Activated CD4-positive, alpha-beta memory T cell treated with anti-CD3 and anti-CD28 coated beads for 36 hours (primary cell): Measurements from ENCODE around the gene WNK2. TPM values are rescaled to one million over a fixed set of nuclear protein-coding genes. Genes with fewer than 3 reads are reported as not detected.

Source experiments
- CTCF ChIA-PET: fragments of 350-600 bp; sonication (Branson Sonifier 250); formaldehyde crosslinking; loops from one replicate; lab custom pipeline; 2021; ENCODE audit warnings: antibody characterized with exemption, inconsistent platforms; lab: Charles Lee
- POLR2A ChIA-PET: fragments of 350-600 bp; sonication (Branson Sonifier 250); formaldehyde crosslinking; loops from one replicate; lab custom pipeline; 2021; ENCODE audit warnings: antibody characterized with exemption; lab: Charles Lee
- DNase-seq: peaks from one replicate; pipeline ENCODE4 v3.0.0-alpha.2; 2020
- H3K27ac Mint-ChIP-seq: one replicate; pipeline ENCODE4 v1.8.0; 2021; ENCODE audit warnings: mixed read lengths
- H3K27me3 Mint-ChIP-seq: one replicate; pipeline ENCODE4 v1.8.0; 2021; ENCODE audit warnings: mixed read lengths
- H3K36me3 Mint-ChIP-seq: one replicate; pipeline ENCODE4 v1.8.0; 2021; ENCODE audit warnings: mixed read lengths
- H3K4me1 Mint-ChIP-seq: one replicate; pipeline ENCODE4 v1.8.0; 2021; ENCODE audit warnings: low read depth, mixed read lengths
- H3K4me3 Mint-ChIP-seq: one replicate; pipeline ENCODE4 v1.8.0; 2021; ENCODE audit warnings: mild to moderate bottlenecking, mixed read lengths
- H3K9me3 Mint-ChIP-seq: one replicate; pipeline ENCODE4 v1.8.0; 2021; ENCODE audit warnings: mixed read lengths
- intact Hi-C: fragments of 100-400 bp; cut with micrococcal nuclease; formaldehyde crosslinking; loops from one replicate; pipeline ENCODE4 v1.15.1; 2023
- total RNA-seq, 2 experiments: library from RNA; stranded (reverse); gene quantifications; one replicate each; pipeline ENCODE4 v1.2.3, GENCODE V29; 2021

The WNK2 gene
- total RNA-seq, 2 experiments from 2014 or later, result 1.2 to 1.6 TPM

DNA sequence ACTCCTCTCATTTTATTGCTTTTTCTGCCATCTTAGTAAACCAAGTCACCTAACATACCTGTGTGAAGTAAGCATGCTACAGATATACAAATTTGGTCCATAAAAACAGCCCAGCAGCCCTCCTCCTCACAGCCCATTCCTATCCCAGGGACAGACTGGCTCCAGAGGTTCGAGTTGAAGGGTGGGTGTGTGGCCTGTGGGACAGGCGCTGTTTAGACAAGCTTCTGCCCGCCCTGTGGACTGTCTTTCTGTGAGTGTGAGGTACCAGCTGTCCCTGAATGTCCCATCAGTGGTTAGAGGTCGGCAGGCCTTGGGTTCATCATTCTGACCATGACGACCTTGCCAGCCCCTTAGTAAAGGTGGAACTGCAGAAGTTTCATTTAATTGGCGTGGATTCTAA, 82.0 kb downstream of the WNK2 start:
- ChIA-PET POLR2A (no interaction called here), CTCF (no interaction called here)
- intact Hi-C loops, result no loop called here
- H3K4me1 Mint-ChIP-seq, result peaks cover 12% of the 10 kb centered on the region
- H3K36me3 Mint-ChIP-seq, result no peaks in the 10 kb centered on the region
- H3K9me3 Mint-ChIP-seq, result no peaks in the 10 kb centered on the region
- H3K4me3 Mint-ChIP-seq, result no peak overlapping the region
- no peaks in the 10 kb centered on the region for H3K27me3 Mint-ChIP-seq
- DNase-seq, result no peak
- no peak overlapping the region for H3K27ac Mint-ChIP-seq

DNA sequence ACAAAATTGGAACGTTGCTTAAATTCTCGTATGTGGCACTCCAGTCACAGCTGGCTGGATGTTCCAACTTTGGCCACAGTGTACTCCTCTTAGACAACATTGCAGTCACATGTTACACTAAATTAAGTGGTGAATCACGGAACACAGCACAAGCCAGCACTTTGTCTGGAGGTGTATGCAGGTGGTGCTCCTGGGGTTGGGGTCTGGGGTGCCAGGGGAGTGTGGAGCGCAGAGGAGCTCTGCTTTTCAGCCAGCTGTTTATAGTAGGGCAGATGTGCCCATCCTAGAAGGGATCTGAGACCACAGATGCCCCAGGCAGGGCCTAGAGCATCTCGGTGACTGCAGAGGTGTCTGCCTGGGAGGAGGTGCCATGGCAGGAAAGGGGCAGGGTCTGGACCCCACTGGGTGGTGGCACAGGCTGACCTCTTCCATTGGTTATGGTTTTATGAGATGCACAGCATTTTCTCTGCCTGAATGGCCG, 82.6 kb downstream of the WNK2 start:
- Mint-ChIP-seq H3K27ac (no peak overlapping the region), H3K36me3 (no peaks in the 10 kb centered on the region), H3K4me1 (peaks cover 12% of the 10 kb centered on the region), H3K9me3 (peaks cover 3% of the 10 kb centered on the region), H3K27me3 (no peaks in the 10 kb centered on the region), H3K4me3 (no peak overlapping the region)
- intact Hi-C loops, result no loop called here
- peak; percentile 6 for DNase-seq
- ChIA-PET POLR2A (no interaction called here), CTCF (no interaction called here)

GRCh38 chr9:93267091-93267541, 83.2 kb downstream of the WNK2 start:
- DNase-seq, result peak; percentile 5
- intact Hi-C loops, result no loop called here
- no peaks in the 10 kb centered on the region for H3K36me3 Mint-ChIP-seq

GRCh38 chr9:93267681-93268505, 84.0 kb downstream of the WNK2 start:
- peak; percentile 7 for DNase-seq
- intact Hi-C loops, result no loop called here
- H3K4me1 Mint-ChIP-seq, result peaks cover 12% of the 10 kb centered on the region
- ChIA-PET CTCF (no interaction called here), POLR2A (no interaction called here)
- H3K36me3 Mint-ChIP-seq, result no peaks in the 10 kb centered on the region
- peaks cover 3% of the 10 kb centered on the region for H3K9me3 Mint-ChIP-seq
- H3K27me3 Mint-ChIP-seq, result no peaks in the 10 kb centered on the region
- H3K4me3 Mint-ChIP-seq, result no peak overlapping the region
- H3K27ac Mint-ChIP-seq, result no peak overlapping the region

More at GRCh38 chr9:93267091-93267541, 83.2 kb downstream of the WNK2 start:
- ChIA-PET POLR2A (no interaction called here), CTCF (no interaction called here)
- Mint-ChIP-seq H3K4me3 (no peak overlapping the region), H3K4me1 (peaks cover 12% of the 10 kb centered on the region), H3K9me3 (peaks cover 3% of the 10 kb centered on the region), H3K27me3 (no peaks in the 10 kb centered on the region), H3K27ac (no peak overlapping the region)

- no peak overlapping the region for H3K27ac Mint-ChIP-seq
- peaks cover 5% of the 10 kb centered on the region for H3K9me3 Mint-ChIP-seq
- H3K4me3 Mint-ChIP-seq, result no peak overlapping the region
- DNase-seq, result peak; percentile 50
- intact Hi-C loops, result no loop called here
- H3K36me3 Mint-ChIP-seq, result no peaks in the 10 kb centered on the region
- H3K4me1 Mint-ChIP-seq, result peaks cover 12% of the 10 kb centered on the region
- POLR2A ChIA-PET, result no interaction called here
- CTCF ChIA-PET, result no interaction called here
- H3K27me3 Mint-ChIP-seq, result no peaks in the 10 kb centered on the region
These were observed 84.8 kb downstream of the WNK2 start for GRCh38 chr9:93268551-93269314.

DNA sequence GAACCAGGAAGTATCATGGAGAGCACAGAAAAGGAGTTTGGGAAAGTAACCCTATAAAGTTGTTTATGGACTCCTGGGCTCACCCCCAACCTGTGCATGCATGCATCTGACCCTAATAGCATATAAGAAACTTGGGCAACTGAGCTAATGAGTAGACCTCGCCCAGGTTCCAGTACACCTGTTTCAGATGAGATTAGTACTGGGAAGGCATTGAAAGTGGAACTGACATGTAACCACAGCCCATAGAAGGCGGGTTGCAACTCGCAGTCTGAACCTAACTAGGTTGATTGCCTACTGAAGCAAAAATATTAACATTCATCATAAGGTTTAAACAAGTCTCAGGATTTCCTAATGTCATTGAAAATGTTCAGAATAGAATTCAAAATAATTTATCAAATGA, 87.0 kb downstream of the WNK2 start:
- DNase-seq, result no peak
- ChIA-PET POLR2A (no interaction called here), CTCF (no interaction called here)
- Mint-ChIP-seq H3K9me3 (peaks cover 5% of the 10 kb centered on the region), H3K4me3 (no peak overlapping the region), H3K27ac (no peak overlapping the region), H3K4me1 (peaks cover 12% of the 10 kb centered on the region), H3K27me3 (no peaks in the 10 kb centered on the region), H3K36me3 (no peaks in the 10 kb centered on the region)
- intact Hi-C loops, result no loop called here

- intact Hi-C loops, result no loop called here
- CTCF ChIA-PET, result interaction anchor here (0.7 kb wide), 1 partner anchor 383 kb away, joined by 3 read pairs; no protein-coding TSS in a partner anchor
- H3K36me3 Mint-ChIP-seq, result no peaks in the 10 kb centered on the region
- peaks cover 16% of the 10 kb centered on the region for H3K27me3 Mint-ChIP-seq
- H3K27ac Mint-ChIP-seq, result no peak overlapping the region
- H3K4me1 Mint-ChIP-seq, result no peaks in the 10 kb centered on the region
- no peak overlapping the region for H3K4me3 Mint-ChIP-seq
- POLR2A ChIA-PET, result no interaction called here
- peak; percentile 9 for DNase-seq
- H3K9me3 Mint-ChIP-seq, result peaks cover 2% of the 10 kb centered on the region
These were observed 93.0 kb downstream of the WNK2 start for GRCh38 chr9:93276973-93277372.

GRCh38 chr9:93278144-93278543, 94.2 kb downstream of the WNK2 start:
- intact Hi-C loops, result no loop called here
- POLR2A ChIA-PET, result no interaction called here
- no peaks in the 10 kb centered on the region for H3K4me1 Mint-ChIP-seq
- H3K9me3 Mint-ChIP-seq, result peaks cover 2% of the 10 kb centered on the region
- H3K36me3 Mint-ChIP-seq, result no peaks in the 10 kb centered on the region
- CTCF ChIA-PET, result no interaction called here
- H3K4me3 Mint-ChIP-seq, result no peak overlapping the region
- no peak overlapping the region for H3K27ac Mint-ChIP-seq
- no peak for DNase-seq
- peaks cover 18% of the 10 kb centered on the region for H3K27me3 Mint-ChIP-seq

GRCh38 chr9:93280661-93281259, 96.8 kb downstream of the WNK2 start:
- intact Hi-C loops, result no loop called here
- H3K27me3 Mint-ChIP-seq, result peaks cover 23% of the 10 kb centered on the region
- no peak overlapping the region for H3K27ac Mint-ChIP-seq
- no peaks in the 10 kb centered on the region for H3K36me3 Mint-ChIP-seq
- ChIA-PET CTCF (no interaction called here), POLR2A (no interaction called here)
- peaks cover 2% of the 10 kb centered on the region for H3K9me3 Mint-ChIP-seq
- no peak overlapping the region for H3K4me3 Mint-ChIP-seq
- H3K4me1 Mint-ChIP-seq, result no peaks in the 10 kb centered on the region
- DNase-seq, result no peak

- intact Hi-C loops, result no loop called here
- POLR2A ChIA-PET, result no interaction called here
- Mint-ChIP-seq H3K36me3 (no peaks in the 10 kb centered on the region), H3K27me3 (peaks cover 13% of the 10 kb centered on the region), H3K4me1 (no peaks in the 10 kb centered on the region), H3K4me3 (no peak overlapping the region), H3K9me3 (peaks cover 2% of the 10 kb centered on the region), H3K27ac (no peak overlapping the region)
- CTCF ChIA-PET, result no interaction called here
- DNase-seq, result no peak
These were observed 102.6 kb downstream of the WNK2 start for GRCh38 chr9:93286252-93287188.

DNA sequence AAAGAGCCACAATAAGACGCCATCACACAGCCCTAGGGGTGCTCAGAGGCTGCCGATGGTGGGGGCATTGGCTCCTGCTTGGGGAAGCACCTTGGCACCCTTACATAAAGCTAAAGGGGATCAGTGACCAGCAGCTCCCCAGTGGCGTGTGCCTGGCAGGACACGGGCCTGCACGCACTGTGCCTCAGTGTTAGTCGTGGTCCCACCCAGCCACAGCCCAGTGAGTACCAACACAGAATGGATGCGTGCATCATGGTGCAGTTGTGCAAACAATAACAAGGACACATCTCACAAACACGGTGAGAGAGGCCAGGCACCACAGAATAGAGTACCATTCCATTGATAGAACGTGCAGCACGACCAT, 103.2 kb downstream of the WNK2 start:
- Mint-ChIP-seq H3K27me3 (peaks cover 8% of the 10 kb centered on the region), H3K9me3 (peaks cover 2% of the 10 kb centered on the region), H3K36me3 (no peaks in the 10 kb centered on the region), H3K27ac (no peak overlapping the region), H3K4me1 (no peaks in the 10 kb centered on the region), H3K4me3 (no peak overlapping the region)
- DNase-seq, result no peak
- ChIA-PET POLR2A (no interaction called here), CTCF (no interaction called here)
- intact Hi-C loops, result no loop called here
